NCI-H1694 (cell line): ENCODE measurements around the gene DGCR2.
"Not testable (repeated sequence)": the region's sequence is repeated elsewhere in the genome, so short reads cannot be mapped to it uniquely, and the experiment has no call there.

ENCODE experiments used
- DNase-seq: peaks from one replicate; lab custom pipeline; 2025; lab: John Stamatoyannopoulos, UW

The DGCR2 gene

DNA sequence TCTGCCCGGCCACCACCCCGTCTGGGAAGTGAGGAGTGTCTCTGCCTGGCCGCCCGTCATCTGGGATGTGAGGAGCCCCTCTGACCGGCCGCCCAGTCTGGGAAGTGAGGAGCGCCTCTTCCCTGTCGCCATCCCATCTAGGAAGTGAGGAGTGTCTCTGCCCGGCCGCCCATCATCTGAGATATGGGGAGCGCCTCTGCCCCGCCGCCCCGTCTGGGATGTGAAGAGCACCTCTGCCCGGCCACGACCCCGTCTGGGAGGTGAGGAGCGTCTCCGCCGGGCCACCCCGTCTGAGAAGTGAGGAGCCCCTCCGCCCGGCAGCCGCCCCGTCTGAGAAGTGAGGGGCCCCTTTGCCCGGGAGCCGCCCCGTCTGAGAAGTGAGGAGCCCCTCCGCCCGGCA is 38.1 kb downstream of the DGCR2 start:
- not testable (repeated sequence) for DNase-seq

DNA sequence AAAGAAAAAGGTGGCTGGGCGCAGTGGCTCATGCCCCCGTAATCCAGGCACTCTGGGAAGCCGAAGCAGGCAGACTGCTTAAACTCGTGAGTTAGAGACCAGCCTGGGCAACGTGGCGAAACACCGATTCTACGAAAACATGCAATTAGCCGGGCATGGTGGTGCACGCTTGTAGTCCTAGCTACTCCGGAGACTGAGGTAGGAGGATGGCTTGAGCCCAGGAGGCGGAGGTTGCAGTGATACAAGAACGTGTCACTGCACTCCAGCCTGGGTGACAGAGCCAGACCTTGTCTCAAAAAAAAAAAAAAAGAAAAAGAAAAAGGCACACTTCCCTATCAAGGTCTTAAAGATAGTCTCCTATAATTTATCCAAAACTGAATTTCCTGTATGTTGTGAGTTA is 39.4 kb downstream of the DGCR2 start:
- DNase-seq, result no peak

- DNase-seq, result no peak
Observed at GRCh38 chr22:19082101-19082500, 40.1 kb downstream of the DGCR2 start.

DNA sequence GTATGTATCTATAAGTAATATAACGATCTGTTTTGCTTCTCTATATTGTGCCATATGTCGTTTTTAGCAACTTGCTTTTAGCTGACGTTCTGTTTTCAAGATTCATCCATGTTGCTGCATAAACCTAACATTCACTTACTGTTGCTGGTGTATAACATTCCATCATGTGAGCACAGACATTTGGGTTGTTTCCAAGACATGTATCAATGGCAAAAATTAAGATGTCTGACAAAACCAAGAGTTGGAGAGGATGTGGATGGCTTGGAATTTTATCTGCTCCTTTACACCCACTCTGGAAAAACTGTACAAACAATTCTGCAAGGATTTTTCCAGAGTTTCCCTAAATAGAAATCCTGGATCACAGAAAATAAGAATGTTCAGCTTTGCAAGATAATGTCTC is 40.9 kb downstream of the DGCR2 start:
- no peak for DNase-seq

GRCh38 chr22:19080853-19081252 is 41.4 kb downstream of the DGCR2 start:
- DNase-seq, result no peak

DNA sequence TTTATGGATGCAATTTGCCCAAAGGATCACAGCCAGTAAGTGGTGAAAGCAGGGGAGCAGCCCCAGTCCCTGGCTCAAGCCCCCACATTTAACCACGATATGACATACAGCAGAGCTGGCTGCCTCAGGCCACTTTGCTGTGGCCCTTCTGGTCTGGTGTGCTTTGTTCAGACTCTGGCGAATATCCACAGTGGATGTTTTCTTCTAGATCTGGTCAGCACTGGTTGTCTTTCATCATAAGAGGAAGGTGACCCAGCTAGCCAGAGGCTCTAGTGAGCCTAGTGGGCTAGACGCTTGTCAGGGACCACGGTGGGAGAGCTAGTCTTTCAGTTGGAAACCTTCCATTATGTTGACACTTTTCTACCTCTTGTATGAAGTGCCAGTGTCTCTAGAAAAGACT is 42.5 kb downstream of the DGCR2 start:
- DNase-seq, result no peak

GRCh38 chr22:19075404-19075803 is 46.8 kb downstream of the DGCR2 start:
- no peak for DNase-seq

GRCh38 chr22:19072853-19073252 is 49.4 kb downstream of the DGCR2 start:
- not testable (repeated sequence) for DNase-seq

DNA sequence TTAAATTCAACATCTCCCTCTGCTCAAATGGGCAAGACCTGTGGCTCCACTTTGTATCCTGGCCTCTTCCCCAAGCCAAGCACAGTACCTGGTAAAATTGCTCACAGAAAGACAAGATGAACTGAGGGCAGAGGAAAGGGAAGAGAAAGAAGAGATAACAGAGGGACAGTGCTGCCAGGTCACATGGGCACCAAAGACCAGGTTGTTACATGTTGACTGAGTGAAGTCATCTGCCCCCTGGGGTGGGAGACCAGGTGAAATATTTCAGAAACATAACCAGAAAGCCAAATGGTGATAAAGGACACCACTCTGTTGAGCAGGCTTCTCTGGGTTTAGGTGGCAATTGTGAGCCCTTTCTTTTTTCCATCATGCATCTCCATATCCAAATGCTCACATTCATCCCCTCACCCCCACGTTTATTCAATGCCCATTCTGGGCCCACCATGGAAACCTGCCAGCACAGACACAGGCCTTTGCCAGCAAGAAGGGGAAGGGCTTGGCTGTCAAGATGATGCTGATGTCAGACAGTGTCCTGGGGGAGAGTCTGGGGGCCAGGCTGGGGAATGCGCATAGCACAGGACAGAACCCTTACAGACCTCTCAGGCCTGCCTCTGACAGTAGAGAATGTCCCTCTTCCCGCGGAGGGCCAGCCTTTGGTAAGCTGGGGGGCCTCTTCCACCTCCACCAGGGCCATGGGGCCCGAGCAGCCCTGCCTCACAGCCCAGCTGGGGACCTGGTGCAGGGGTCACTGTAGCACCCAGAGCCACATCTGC is 51.6 kb downstream of the DGCR2 start:
- DNase-seq, result no peak

DNA sequence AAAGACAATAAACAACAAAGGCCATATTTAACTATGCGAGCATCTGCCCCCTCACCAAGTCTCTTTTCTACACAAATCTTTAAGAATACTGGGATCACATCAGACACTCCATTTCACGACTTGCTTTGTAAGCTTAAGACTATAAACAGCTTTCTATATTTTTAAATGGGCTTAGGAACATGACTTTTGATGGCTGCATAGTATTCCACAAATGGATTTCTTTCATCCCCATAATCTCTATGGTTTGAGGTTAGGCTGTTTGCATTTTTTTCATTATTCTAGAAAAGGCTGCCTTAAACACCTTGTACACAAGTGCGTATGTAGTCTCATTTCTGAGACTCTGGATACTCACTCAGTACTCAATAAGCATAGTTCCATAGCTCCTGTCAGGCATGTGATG is 52.8 kb downstream of the DGCR2 start:
- DNase-seq, result no peak

- no peak for DNase-seq
Observed at GRCh38 chr22:19068784-19069271, 53.4 kb downstream of the DGCR2 start.

DNA sequence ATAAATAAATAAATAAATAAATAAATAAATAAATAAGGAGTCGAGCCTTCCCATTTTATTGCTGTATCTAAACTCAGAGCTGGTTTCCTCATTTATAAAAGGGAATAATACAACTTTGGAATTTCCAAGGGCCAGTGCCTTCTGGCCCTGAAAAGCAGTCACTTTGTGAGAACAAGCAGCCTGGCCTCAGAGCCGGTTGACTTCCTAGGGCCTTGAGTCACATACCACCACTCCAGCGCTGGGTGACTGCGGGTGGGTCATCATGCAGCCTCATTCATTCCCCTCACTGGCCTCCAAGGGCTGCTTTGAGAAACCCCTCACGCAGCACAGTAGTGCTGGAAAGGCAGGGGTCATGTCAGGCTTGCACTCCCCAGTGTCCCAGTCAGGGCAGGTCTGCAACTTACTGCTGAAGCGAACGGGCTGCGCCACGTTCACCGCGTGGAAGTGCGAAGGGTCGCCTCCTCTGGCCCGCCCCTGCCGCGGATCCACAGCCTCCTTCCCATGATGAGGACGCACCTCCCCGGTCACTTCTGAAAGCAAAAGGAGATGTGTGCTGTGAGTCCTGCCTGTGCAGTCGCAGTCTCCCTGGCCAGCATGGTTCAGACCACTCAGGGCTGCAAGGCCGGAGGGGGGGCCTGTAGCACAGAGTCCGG is 54.4 kb downstream of the DGCR2 start:
- no peak for DNase-seq

GRCh38 chr22:19066531-19067271 is 55.5 kb downstream of the DGCR2 start:
- no peak for DNase-seq

DNA sequence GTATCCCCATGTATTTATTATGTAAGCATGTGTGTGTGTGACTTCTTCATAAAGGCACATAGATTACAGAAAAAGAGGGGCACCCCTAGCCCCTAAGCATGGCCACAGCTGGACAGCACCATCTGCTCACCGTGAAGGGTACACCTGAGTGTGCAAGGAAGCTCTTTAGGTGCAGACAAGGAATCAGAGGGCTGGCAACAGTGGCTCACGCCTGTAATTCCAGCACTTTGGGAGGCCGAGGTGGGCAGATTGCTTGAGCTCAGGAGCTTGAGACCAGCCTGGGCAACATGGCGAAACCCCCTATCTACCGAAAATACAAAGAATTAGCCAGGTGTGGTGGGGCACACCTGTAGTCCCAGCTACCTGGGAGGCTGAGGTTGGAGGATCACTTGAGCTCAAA is 56.3 kb downstream of the DGCR2 start:
- DNase-seq, result no peak

GRCh38 chr22:19065298-19065859 is 56.8 kb downstream of the DGCR2 start:
- DNase-seq, result no peak

- no peak for DNase-seq
Observed at GRCh38 chr22:19064354-19065054, 57.7 kb downstream of the DGCR2 start.

DNA sequence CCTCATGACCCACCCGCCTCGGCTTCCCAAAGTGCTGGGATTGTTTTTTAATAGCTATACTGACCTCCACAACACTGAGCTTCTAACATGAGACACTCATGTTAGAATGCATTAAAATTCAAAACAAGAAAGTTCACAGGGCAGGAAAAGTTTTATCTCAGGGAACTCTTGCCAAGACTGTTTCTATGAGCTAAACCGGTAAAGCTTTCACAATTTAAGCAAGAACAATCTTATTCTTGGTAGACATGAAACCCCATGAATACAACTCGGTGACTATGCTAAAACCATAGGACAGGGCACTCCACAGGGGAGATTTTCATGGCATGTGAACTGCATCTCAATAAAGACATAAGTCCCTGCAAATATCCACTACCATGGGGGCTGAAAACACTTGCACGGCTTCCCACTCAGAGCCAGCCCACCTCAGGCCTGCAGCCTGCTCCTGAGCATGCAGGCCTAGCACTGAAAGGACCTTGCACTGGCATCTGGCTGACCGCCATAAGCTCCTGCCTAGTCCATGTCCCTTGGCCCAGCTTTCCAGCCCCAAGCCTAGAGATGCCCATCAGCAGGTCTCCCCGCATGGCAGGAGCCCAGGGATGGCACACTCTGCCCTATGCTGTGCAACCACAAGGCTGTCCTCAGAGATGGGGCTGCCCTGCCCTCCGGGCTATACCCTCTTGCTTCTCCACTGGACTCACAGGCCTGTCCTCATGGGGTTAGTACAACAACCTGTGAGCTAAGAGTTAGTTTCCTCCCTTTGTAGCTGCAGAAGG is 58.4 kb downstream of the DGCR2 start:
- no peak for DNase-seq

DNA sequence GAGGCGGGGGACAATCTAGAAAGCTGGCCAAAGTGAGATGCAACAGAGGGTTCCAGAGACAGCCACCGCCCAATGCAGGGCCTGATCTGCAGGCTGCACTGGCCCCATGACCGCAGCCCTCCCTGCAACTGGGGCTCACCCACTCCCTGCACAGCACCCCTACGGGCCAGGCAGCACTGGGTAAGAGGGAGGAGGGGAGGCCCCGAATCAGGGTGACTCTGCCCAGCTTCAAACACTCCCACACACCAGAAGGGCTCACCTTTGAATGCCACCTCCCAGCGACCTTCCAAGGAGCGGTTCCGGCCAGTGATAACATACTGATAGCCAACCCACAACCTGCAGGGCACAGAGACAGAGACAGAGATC is 59.3 kb downstream of the DGCR2 start:
- DNase-seq, result no peak

DNA sequence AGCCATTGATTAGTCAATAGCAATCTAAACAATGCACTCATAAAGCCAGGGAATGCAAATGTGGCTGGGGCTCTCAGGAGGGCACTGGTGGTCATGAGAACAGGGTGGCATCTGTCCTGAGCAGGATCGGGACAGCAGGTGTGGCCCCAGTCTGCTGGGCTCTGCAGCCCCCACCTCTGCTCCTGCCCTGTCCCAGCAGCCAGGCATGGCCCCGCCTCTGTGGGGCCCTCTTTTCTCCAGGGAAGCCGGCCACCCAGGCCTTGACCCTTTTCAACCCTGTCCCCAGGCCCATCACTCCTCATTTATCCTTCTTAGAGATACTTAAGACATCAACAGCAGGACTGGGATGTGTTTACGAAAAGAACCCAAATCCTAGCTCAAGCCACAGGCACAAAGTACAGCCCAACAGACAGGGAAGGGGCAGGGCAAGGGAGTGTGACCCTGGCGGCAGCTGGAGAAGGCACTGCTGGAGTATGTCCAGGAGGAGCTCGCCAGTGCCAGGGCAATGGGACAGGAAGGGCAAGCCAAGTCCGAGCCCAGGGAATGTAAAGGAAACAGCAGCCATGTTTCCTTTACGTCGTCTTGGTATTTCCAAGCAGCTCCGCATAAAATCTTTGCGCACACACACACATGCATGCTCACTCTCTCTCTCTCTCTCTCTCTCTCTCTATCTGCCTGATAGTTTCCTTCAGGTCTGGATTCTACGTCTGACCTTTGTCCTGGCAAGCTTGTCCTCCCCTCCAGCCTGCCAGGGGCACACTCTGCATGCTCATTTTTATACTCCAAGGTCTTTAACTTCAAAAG is 59.9 kb downstream of the DGCR2 start:
- DNase-seq, result no peak

DNA sequence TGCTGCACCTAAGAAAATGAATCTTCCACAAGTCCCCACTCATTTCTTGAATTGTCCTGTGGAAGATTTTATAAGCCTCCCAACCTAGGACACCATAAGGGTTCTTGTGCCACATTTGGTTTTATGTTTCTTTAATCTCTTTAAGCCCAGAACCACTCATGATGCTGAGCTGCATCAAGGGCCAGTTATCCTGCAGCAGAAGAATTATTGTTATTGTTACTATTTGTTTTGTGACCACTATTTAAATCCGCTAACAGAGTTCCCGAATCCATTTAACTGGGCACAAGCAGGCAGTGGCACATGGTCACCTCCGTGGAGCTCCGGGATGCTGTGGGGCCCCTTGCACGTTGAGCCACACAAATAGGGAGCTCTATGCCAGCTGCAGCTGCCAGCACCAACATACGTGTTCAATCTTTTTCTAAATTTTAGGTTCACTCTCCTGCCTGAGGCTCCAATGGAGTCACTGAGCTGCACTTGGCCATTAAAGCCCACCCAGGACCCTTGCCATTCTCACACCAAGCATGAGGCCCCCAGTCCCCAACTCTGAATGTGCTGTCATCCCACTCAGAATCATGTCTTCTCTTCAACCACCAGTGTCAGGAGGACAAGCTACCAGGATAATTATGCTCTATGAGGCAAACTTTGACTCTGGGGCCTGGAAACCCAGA is 60.6 kb downstream of the DGCR2 start:
- DNase-seq, result no peak
